GM21526 (cell line): Measurements from ENCODE around the gene DYRK2.

ENCODE experiments used
- ATAC-seq: cut with Tn5 transposase; IDR thresholded peaks from one replicate; pipeline ENCODE4 v1.9.1; 2021; ENCODE audit warnings: moderate library complexity; ENCODE audit not compliant: unreplicated experiment, low FRiP score

The DYRK2 gene

DNA sequence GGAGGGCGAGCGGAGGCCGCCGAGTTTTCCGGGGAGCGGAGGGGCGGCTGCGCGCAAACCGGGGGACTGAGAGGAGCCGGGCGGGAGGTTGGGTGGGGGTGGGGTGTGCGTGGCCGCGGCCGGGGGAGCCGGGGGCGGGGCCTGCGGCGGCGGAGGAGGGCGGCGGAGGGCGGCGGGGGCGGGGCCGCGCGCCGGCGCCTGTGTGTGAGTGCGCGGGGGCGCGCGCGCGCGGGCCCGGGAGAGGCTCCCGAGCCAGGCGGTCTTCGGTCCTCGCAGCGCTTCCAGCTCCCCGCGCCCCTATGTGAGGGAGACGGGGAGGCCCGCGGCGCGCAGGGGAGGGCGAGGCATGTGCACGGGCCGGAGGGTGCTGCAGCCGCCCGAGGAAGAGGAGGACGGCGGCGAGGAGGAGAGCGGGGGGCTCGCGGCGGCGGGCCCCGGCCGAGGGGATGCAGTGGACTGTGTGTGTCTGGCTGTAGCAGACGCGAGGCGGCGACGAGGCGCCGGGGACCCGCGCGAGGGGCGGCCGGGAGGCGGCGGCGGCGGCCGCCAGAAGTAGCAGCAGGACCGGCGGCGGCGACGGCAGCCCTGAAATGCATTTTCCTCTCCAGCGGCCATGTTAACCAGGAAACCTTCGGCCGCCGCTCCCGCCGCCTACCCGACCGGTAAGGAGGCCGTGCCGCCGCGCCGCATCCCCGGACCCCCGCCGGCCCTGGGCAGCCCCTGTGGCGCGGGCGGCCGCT is at the start of gene DYRK2:
Gene DYRK2, plus strand, starts transcription at position 225 of the 740 bp plus-strand sequence. Its CDS starts 389 bp downstream, at position 614.
- ATAC-seq: peak; percentile 46

- no peak for ATAC-seq
Observed at GRCh38 chr12:67599691-67600090, 48.9 kb upstream of the DYRK2 start.

GRCh38 chr12:67601126-67601525 is 47.4 kb upstream of the DYRK2 start:
- no peak for ATAC-seq

GRCh38 chr12:67609226-67609870 is 39.2 kb upstream of the DYRK2 start:
- no peak for ATAC-seq

DNA sequence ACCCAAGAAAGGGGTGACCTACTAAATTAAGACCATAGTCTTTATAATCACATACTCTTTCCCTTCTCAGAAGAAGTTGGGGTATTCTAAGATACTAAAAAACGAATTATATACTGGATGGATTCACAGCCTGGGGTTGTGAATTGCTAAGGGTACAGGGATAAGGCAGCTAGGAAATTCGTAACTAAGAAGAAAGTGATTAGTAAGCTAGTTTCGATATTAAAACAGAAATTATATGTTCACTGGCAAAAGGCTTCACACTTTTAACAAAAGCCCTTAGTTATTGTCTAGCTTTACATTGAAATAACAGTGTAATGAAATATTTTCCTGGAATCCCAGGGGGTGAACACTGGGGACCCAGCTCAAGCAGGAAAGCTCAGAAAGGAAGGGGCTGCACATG is 35.5 kb upstream of the DYRK2 start:
- no peak for ATAC-seq

GRCh38 chr12:67617629-67618028 is 30.9 kb upstream of the DYRK2 start:
- ATAC-seq: no peak

DNA sequence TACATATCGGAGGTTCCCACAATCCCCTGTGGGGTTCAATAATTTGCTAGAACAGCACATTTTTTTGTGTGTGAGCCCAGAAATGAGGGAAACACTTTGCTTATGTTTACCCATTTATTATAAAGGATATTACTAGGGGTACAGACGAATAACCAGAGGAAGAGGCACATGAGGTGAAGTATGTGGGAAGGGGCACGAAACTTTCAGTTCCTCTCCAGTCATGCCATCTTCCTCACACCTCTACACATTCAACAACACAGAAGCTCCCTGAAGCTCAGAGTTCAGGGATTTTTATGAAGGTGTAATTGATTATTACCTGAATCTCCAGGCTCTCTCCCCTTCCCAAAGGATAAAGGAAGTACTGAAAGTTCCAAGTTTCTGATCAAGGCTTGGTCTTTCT is 30.2 kb upstream of the DYRK2 start:
- ATAC-seq: no peak

- no peak for ATAC-seq
Observed at GRCh38 chr12:67621112-67621511, 27.4 kb upstream of the DYRK2 start.

GRCh38 chr12:67621926-67622325 is 26.6 kb upstream of the DYRK2 start:
- no peak for ATAC-seq

DNA sequence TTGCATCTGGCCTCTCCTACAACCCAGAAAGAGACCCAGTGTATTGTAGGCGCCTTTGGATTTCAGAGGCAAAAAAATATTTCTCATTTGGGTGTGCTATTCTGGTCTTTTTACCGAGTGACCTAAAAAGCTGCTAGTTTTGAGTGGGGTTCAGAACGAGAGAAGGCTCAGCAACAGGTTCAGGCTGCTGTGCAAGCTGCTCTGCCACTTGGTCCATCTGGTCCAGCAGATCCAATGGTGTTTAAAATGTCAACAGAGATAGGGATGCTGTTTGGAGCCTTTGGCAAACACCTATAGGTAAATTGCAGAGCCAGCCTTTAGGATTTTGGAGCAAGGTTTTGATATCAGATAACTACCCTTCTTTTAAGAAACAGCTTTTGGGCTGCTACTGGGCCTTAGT is 25.3 kb upstream of the DYRK2 start:
- no peak for ATAC-seq

- no peak for ATAC-seq
Observed at GRCh38 chr12:67624355-67624754, 24.2 kb upstream of the DYRK2 start.

DNA sequence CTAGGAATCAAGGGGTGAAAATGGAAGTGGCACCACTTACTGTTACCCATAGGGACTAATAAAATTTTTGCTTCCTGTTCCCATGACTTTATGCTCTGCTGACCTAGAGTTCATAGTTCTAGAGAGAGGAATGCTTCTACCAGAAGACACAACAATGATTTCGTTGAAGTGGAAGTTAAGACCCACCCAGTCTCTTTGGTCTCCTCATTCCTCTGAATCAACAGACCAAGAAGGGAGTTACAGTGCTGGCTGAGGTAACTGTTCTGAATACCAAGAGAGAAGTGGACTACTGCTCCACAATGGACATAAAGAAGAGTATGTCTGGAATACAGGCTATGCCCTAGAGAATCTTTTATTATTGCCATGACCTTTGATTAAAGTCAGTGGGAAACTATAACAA is 23.5 kb upstream of the DYRK2 start:
- ATAC-seq: no peak

DNA sequence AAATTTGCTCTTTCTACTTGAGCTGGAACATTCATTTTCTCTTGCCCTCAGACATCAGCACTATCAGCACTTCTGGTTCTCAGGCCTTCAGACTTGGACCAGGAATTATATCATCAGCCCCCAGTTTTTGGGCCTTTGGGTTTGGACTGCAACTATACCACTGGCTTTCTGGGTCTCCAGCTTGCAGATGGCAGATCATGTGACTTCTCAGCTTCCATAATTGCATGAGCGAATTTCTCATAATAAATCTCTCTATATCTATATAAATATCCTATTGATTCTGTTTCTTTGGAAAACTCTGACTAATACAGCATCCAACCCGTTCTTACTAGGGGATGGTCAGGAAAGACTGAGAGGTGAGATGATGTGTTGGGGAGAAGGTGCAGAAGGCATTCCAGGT is 22.4 kb upstream of the DYRK2 start:
- ATAC-seq: no peak

DNA sequence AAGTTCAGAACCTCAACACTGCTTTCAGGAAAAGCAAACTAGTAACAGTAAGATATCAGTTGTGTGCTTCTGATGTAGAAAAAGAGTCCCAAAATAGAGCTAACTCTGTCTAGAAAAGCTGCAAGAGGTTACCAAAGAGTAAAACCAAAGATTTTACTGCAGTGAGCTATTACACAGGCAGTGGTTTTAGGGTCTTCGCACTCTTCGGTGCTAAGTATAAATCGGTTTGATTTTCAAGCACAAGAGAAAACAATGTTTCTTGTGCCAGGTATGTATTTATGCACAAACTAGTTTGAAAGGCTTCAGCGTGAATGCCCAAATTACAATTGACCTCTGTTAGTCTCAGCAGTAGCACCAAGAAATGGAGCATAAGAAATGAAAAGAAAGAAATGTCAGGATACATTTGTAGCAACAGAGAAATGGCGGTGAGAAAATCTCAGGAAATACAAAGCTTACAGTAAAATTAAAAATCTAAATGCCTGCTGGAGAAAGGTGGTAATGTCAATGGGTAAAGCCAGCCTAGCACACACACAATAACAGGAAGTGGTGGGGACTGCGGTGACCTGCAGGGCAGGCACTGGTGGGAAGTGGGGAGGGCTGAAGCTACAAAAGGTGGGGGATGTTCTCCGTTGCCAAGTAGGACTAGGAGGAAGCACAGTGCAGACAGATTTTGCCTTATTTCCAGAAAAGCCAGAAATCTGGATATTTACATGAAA is 18.0 kb upstream of the DYRK2 start:
- peak; percentile 97 for ATAC-seq

DNA sequence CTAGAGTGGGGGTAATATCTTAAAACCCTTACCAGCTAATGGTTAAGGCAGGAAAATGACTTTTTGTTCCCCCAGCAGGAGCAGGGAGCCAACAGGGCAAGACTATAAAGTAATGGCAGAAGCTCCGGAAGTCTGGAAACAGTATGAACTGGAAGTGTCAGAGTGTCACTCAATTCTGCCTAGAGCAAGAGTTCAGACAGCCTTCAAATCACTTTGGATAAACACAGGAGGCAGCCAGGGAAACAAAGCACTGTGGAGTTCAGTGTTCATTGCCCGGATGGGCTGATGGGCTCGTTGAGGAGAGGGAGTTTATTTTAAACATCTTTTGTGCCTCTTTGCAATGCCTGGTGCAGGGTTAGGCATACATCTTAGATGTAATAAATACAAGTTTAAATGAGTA is 16.5 kb upstream of the DYRK2 start:
- no peak for ATAC-seq

- ATAC-seq: no peak
Observed at GRCh38 chr12:67633024-67633610, 15.4 kb upstream of the DYRK2 start.

DNA sequence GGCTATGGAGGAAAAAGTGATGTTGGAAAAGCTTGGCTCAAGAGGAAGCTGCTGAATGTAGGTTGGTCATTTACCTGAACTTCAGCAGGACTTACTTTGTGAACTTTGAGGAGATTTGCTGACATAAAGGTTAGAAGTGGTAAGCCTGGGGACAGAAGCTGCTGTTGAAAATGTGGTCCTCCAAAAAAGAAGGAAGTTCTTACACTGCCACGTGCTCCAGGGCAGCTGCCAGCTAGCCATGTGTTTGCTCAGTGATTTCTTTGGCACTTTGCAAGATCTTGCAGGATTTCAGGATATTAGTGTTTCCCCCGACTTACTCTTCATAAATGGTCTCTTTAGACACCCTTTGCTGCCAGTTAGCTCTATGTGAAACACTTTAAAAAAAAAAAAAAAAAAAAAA is 14.8 kb upstream of the DYRK2 start:
- ATAC-seq: no peak

- no peak for ATAC-seq
Observed at GRCh38 chr12:67634303-67634761, 14.2 kb upstream of the DYRK2 start.

GRCh38 chr12:67637718-67638117 is 10.8 kb upstream of the DYRK2 start:
- ATAC-seq: no peak

DNA sequence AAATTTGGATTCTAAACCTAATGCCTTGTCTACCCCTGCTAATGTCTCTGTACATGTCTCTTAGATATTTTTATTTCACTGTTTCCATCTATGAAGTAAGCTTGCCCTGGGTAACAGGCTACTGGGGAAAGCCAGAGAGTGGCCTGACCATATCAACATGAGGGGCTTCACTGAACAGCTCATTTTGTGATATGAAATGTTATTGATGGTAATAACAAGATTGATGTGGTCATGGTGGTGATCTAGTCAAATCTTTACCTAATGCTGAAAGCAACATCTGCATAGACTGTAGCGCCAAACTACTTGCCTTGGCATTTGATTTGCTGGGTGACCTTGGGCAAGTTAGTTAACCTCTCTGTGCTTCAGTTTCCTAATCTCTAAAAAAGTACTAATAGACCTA is 9.9 kb upstream of the DYRK2 start:
- no peak for ATAC-seq

- ATAC-seq: no peak
Observed at GRCh38 chr12:67640863-67641262, 7.7 kb upstream of the DYRK2 start.
